Activated CD8-positive, alpha-beta memory T cell treated with anti-CD3 and anti-CD28 coated beads for 1 hour (primary cell): Measurements from ENCODE around the gene MAEA.
"Not testable (repeated sequence)": the region's sequence is repeated elsewhere in the genome, so short reads cannot be mapped to it uniquely, and the experiment has no call there.

Source experiments
- DNase-seq, 2 donors: peaks; one replicate each; pipeline ENCODE4 v3.0.0-alpha.2; 2020; ENCODE audit warnings: low read depth in 1 of 2; ENCODE audit errors: extremely low read depth in 1 of 2

Gene MAEA

DNA sequence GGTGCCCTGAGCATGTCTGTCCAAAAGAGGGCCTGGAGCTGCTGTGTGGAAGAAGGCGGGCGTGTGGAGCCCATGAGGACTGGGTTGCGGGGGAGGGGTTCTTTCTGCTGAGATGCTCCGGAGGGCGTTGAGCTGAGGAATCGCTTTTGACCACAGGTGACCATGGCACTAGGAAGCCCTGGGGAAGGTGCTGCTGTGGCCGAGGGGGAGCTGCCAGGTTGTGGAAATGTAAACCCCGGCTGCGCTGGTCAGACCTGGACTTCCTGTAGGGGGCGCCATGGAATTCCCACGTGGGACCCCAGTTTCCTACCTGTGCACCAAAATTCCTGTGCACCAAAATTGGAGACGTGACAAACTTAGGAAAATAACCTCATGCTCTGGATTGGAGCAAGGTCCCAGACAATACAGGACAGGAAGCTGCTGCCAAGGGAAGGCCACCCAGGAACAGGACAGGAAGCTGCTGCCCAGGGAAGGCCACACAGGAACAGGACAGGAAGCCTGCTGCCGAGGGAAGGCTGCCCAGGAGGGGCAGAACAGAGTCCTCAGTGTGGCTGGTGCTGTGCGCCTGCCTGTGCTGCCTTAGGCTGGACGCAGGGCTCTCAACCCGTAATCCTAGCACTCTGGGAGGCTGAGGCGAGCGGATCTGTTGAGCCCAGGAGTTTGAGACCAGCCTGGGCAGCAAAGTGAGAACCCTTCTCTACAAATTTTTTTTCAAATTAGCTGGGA, 29.0 kb downstream of the MAEA start:
- DNase-seq, result no peak

DNA sequence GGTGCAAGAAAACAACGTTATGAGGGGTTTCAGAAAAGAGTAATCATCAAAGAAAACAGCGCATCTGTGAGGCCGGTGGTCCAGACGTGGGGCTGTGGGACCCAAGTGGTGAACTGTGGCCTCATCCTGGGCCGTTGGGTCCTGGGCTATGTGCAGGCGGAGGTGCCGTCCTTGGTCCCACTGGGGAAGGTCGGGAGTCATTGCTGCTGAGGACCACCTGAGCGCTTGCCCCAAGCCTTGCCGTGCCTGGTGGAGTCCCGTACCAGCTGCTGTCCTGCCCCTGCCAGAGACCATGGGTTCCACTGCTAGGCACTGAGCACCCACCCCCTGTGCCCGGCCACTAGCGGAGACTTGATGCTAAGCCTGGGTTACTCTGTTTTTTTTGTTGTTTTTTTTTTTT, 31.8 kb downstream of the MAEA start:
- no peak for DNase-seq

- no peak for DNase-seq
Measured at GRCh38 chr4:1321946-1322650, 32.4 kb downstream of the MAEA start.

GRCh38 chr4:1323280-1323634, 33.6 kb downstream of the MAEA start:
- DNase-seq, result no peak

DNA sequence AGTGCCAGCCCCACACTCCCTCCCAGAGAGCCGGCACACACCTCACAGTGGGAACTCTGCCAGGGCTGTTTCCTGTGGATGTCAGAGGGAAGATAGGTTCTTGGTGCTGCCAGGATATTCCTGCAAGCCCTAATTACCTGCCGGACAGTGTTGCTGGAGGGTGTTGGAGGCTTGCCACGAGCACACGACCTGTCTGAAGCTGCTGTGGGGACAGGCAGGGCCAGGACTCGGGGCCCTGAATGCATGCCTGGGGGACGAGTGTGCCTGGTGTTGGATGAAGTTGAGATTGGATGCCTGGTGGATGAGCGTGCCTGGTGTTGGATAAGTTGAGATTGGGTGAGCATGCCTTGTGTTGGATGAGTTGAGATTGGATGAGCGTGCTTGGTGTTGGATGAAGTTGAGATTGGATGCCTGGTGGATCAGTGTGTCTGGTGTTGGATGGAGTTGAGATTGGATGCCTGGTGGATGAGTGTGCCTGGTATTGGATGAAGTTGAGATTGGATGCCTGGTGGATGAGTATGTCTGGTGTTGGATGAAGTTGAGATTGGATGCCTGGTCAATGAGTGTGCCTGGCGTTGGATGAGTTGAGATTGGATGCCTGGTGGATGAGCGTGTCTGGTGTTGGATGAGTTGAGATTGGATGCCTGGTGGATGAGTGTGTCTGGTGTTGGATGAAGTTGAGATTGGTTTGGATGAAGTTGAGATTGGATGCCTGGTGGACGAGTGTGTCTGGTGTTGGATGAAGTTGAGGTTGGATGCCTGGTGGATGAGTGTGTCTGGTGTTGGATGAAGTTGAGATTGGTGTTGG, 34.1 kb downstream of the MAEA start:
- no peak for DNase-seq

DNA sequence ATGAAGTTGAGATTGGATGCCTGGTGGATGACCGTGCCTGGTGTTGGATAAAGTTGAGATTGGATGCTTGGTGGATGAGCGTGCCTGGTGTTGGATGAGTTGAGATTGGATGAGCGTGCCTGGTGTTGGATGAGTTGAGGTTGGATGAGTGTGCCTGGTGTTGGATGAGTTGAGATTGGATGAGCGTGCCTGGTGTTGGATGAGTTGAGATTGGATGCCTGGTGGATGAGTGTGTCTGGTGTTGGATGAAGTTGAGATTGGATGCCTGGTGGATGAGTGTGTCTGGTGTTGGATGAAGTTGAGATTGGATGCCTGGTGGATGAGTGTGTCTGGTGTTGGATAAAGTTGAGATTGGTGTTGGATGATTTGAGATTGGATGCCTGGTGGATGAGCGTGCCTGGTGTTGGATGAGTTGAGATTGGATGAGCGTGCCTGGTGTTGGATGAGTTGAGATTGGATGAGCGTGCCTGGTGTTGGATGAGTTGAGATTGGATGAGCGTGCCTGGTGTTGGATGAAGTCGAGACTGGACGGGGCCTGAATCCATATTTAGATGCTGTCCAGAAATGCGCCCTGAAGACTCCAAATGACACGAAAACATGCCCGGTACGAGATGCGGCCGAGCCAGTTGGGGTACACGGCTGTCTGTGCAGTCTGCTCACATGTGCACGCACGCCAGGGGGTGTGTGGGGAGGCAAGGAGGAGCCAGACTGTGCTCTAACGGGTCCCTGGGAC, 34.9 kb downstream of the MAEA start:
- not testable (repeated sequence) for DNase-seq

- DNase-seq, result no peak
Measured at GRCh38 chr4:1325176-1325480, 35.4 kb downstream of the MAEA start.

GRCh38 chr4:1325681-1326635, 36.3 kb downstream of the MAEA start:
- no peak for DNase-seq

DNA sequence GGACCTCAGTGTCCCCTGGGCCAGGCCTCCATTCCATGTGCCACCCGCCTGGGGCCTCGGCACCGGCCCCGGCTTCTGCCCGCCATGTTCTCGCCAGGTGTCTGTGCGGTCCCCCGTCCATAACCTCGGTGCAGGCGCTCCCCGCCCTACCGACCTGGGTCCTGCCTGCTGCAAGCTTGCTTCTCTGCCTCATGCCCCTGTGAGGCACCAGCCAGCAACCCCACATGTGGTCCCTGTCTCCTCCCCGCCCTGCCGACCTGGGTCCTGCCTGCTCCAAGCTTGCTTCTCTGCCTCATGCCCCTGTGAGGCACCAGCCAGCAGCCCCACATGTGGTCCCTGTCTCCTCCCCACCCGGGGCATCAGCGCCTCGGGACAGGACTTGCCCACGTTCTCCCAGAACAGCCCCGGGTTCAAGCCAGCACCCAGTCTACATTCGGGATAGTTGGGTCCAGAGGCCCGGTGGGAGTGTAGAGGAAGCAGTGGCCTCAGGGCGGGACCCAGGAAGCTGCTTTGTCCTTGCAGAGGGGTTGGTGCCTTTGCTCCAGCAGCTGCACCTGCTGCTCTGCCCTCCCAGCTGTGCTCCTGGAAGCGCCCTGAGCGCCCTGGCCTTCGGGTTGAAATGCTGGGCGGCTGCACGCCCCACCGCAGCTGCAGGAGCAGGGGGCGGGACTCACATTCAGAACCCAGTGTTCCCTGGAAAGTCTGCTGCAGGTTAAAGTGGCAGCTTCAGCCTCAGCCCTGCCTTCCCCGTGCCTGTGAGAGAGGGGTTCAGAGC, 37.2 kb downstream of the MAEA start:
- no peak for DNase-seq

- no peak for DNase-seq
Measured at GRCh38 chr4:1327526-1328266, 38.0 kb downstream of the MAEA start.

- no peak for DNase-seq
Measured at GRCh38 chr4:1328267-1329155, 38.8 kb downstream of the MAEA start.

- DNase-seq, result no peak
Measured at GRCh38 chr4:1329408-1330371, 40.0 kb downstream of the MAEA start.

DNA sequence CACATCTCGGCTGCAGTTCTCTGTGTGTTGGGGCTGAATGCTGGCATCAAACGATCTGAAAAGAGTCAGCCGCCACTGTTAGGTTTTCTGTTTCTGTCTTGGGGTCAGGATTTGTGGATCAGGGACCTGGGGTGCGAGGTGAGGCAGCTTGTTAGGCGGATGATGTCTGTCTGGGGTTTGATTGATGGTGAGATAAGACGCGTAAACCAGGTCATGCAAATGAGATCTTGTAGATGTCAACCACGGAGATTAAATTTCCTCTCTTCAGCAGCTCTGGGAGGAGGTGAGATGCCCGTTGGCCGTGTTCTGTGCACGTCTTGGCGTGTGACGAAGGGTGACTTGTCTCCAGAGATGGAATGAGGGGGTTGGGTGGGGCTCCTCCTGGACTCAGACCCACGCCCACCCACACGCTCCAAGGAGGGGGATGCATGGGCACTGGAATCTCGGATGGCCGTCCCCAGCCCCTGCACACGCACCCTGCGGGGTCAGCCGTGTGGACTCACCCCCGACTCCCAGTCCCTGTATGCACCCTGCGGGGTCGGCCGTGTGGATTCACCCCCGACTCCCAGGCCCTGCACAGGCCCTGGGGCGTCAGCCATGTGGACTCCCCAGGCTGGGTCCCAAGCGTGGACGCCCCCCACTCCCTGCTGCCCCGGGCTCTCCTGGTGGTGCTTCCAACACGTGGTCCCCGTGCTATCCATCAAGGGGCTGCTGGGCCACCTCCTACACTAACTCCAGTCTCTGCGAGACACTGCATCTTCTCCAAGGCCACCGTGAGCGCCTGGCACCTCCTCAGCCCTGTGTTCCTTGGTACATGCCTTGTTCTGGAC, 41.3 kb downstream of the MAEA start:
- DNase-seq, result peak; percentile 25 to 59

DNA sequence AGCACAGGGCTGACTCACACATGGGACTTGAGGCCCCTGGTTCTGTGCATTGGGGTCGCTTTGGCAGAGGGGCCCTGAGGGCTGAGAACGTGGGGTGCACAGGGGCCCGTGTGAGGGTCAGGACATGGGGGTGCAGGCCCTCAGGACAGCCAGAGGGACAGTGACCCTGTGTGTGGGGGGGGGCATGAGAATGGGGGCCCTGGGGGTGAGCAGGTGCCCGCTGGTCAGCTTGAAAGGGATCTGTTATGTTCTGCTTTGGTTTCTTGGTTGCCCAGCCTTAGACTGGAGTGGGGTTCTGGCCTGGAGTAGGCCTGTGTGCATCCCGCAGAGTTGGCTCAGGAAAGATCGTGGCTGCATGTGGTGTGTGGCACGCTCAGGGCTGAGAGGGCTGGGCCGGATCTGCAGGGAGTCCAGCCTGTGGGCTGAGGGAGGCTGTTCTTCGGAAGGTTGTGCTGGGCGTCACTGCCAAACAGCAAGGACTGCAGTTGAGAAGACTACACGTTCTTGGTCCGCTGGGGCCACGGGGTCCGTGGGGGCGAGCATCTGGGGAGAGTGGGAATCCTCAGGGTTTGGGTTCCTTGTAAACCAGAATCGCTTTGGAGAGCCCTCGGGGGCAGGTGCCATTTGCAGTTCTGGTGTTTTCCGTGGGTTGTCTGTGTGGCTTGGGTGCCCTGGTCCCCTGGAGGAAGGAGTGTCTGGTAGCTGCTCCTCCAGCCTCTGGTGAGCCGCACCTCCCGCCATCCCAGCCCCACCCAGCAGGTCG, 42.1 kb downstream of the MAEA start:
- no peak for DNase-seq

DNA sequence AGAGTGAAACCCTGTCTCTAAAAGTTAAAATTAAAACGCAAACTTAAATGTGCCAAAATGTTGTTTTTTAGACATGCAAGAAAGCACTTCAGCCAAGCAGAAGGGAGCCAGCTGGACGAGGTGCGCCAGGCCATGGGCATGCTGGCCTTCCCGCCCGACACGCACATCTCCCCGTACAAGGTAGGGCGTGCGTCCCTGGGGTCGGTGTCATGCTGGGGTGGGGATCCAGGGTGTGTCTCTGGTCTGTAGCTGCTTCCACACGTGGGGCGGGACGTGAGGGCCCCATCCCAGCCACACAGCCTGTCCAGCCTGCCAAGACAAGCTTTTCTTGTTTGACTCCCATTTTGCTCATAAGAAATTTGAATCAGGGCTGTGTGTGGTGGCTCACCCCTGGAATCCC, 43.0 kb downstream of the MAEA start:
- no peak for DNase-seq
